K562 (cell line): Measurements from ENCODE around the gene MAP1LC3B.
"Not testable (repeated sequence)": the region's sequence is repeated elsewhere in the genome, so short reads cannot be mapped to it uniquely, and the experiment has no call there.

ENCODE experiments used
- ZNF232 ChIP-seq: sonication (generic); formaldehyde crosslinking; IDR thresholded peaks from 2 replicates; pipeline ENCODE4 v1.8.0; 2022; ENCODE audit warnings: mild to moderate bottlenecking, missing genetic modification reagents
- ZNF274 ChIP-seq: IDR thresholded peaks from 2 replicates; pipeline ENCODE4 v1.6.1; 2011; ENCODE audit warnings: low read depth, mild to moderate bottlenecking, low read length, moderate library complexity, borderline replicate concordance

- TF ChIP-seq ZNF274; ZNF232 (CRISPR knock-in tag): not testable (repeated sequence)
Measured at GRCh38 chr16:87384875-87385167, 7.3 kb upstream of the MAP1LC3B start.
